ENCODE data around the gene LRMDA. TPM values are rescaled to one million over a fixed set of nuclear protein-coding genes. Genes with fewer than 3 reads are reported as not detected.
A peak's percentile ranks its signal among the peaks of the same experiment; 100 is the strongest.

Gene LRMDA
- total and polyA plus RNA-seq, 2 donors from 2014 or later = 23.2 to 48.6 TPM

DNA sequence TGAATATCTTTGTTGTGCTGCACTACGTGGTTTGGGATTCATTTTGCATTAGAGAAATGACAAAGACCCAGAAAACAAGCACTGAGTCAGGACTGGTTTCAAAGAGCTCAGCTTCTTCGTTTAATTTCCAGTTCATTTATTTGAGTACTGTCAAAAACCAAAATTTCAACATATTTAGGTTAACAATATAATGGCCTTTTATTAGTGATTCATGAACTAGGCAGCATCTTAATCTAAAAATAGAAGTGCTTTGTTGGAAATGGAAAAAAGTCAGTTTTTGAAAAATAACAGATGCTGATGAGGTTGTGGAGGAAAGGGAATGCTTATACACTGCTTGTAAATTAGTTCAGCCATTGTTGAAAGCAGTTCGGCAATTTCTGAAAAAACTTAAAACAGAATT lies 856.4 kb downstream of the LRMDA start:
- Histone ChIP-seq H3K36me3 (ENCODE audit: control insufficient read depth in 2 of 3, insufficient read depth in 3 of 3, low read length in 3 of 3) (no peaks in the 10 kb centered on the region), H3K4me1 (ENCODE audit: control insufficient read depth in 2 of 3, insufficient read depth in 2 of 3, low read depth in 1 of 3, low read length in 3 of 3) (peaks cover 6 to 21% (median 7%) of the 10 kb centered on the region in 3 donors), H3K27me3 (ENCODE audit: control insufficient read depth, insufficient read depth, low read length) (no peaks in the 10 kb centered on the region), H3K9me3 (ENCODE audit: control insufficient read depth in 2 of 3, insufficient read depth in 1 of 3, low read length in 3 of 3) (no peaks in the 10 kb centered on the region), H3K27ac (ENCODE audit: low read depth in 2 of 2, low read length in 2 of 2) (no peak overlapping the region), H3K4me3 (ENCODE audit: low read length in 3 of 3) (no peak overlapping the region), H3K9ac (ENCODE audit: low read length in 3 of 3) (no peak overlapping the region)
- peak in 1 of 5 donors; percentile 56 for DNase-seq
- TF ChIP-seq CTCF (IDR thresholded peaks at IDR 0.05; ENCODE audit: borderline replicate concordance, extremely low read depth, insufficient read depth) = no peak
- FAIRE-seq = no peak
- intact Hi-C loops (cut with DNase I) = no loop called here

- no peak for TF ChIP-seq CTCF (IDR thresholded peaks at IDR 0.05; ENCODE audit: borderline replicate concordance, extremely low read depth, insufficient read depth)
- DNase-seq = peak in 1 of 5 donors; percentile 22
Measured at GRCh38 chr10:76291175-76291574, 859.8 kb downstream of the LRMDA start.

DNA sequence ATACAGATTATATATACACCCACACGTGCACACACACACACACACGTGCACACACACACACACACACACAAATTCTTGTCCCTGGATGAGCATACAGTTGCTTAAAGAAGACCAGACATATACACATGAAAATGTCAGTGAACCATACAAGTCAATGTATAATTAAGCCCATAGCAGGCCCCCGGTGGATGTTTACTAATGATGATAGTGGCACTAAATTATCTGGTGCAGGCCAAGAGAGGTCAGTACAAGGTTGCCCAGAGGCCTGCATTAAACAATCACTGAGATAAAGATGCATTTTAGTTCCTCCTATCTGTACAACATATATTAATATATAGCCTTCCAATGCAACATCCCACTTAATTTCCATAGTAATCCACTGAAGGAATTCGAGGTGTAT lies 860.5 kb downstream of the LRMDA start:
- FAIRE-seq = no peak
- H3K27ac ChIP-seq (ENCODE audit: low read depth in 2 of 2, low read length in 2 of 2) = no peak overlapping the region
- intact Hi-C loops (cut with DNase I) = no loop called here
- no peaks in the 10 kb centered on the region for H3K9me3 ChIP-seq (ENCODE audit: control insufficient read depth in 2 of 3, insufficient read depth in 1 of 3, low read length in 3 of 3)
- DNase-seq = no peak
- TF ChIP-seq CTCF (IDR thresholded peaks at IDR 0.05; ENCODE audit: borderline replicate concordance, extremely low read depth, insufficient read depth) = no peak
- no peak overlapping the region for H3K4me3 ChIP-seq (ENCODE audit: low read length in 3 of 3)
- H3K36me3 ChIP-seq (ENCODE audit: control insufficient read depth in 2 of 3, insufficient read depth in 3 of 3, low read length in 3 of 3) = no peaks in the 10 kb centered on the region
- H3K9ac ChIP-seq (ENCODE audit: low read length in 3 of 3) = no peak overlapping the region
- H3K4me1 ChIP-seq (ENCODE audit: control insufficient read depth in 2 of 3, insufficient read depth in 2 of 3, low read depth in 1 of 3, low read length in 3 of 3) = peaks cover 8 to 17% (median 11%) of the 10 kb centered on the region in 3 donors
- H3K27me3 ChIP-seq (ENCODE audit: control insufficient read depth, insufficient read depth, low read length) = no peaks in the 10 kb centered on the region

More at GRCh38 chr10:76291175-76291574, 859.8 kb downstream of the LRMDA start:
- no peak for FAIRE-seq
- Histone ChIP-seq H3K9ac (ENCODE audit: low read length in 3 of 3) (no peak overlapping the region), H3K4me1 (ENCODE audit: control insufficient read depth in 2 of 3, insufficient read depth in 2 of 3, low read depth in 1 of 3, low read length in 3 of 3) (peaks cover 4 to 15% (median 5%) of the 10 kb centered on the region in 3 donors), H3K36me3 (ENCODE audit: control insufficient read depth in 2 of 3, insufficient read depth in 3 of 3, low read length in 3 of 3) (no peaks in the 10 kb centered on the region), H3K4me3 (ENCODE audit: low read length in 3 of 3) (no peak overlapping the region), H3K27ac (ENCODE audit: low read depth in 2 of 2, low read length in 2 of 2) (no peak overlapping the region), H3K9me3 (ENCODE audit: control insufficient read depth in 2 of 3, insufficient read depth in 1 of 3, low read length in 3 of 3) (no peaks in the 10 kb centered on the region), H3K27me3 (ENCODE audit: control insufficient read depth, insufficient read depth, low read length) (no peaks in the 10 kb centered on the region)
- intact Hi-C loops (cut with DNase I) = no loop called here

GRCh38 chr10:76296957-76297356 lies 865.5 kb downstream of the LRMDA start:
- H3K4me1 ChIP-seq (ENCODE audit: control insufficient read depth in 2 of 3, insufficient read depth in 2 of 3, low read depth in 1 of 3, low read length in 3 of 3) = peaks cover 25 to 58% (median 34%) of the 10 kb centered on the region in 3 donors
- DNase-seq = no peak
- H3K27ac ChIP-seq (ENCODE audit: low read depth in 2 of 2, low read length in 2 of 2) = peak overlapping the region; percentile 81 to 83
- no peak overlapping the region for H3K9ac ChIP-seq (ENCODE audit: low read length in 3 of 3)
- H3K36me3 ChIP-seq (ENCODE audit: control insufficient read depth in 2 of 3, insufficient read depth in 3 of 3, low read length in 3 of 3) = no peaks in the 10 kb centered on the region
- no peak for TF ChIP-seq CTCF (IDR thresholded peaks at IDR 0.05; ENCODE audit: borderline replicate concordance, extremely low read depth, insufficient read depth)
- no peaks in the 10 kb centered on the region for H3K27me3 ChIP-seq (ENCODE audit: control insufficient read depth, insufficient read depth, low read length)
- intact Hi-C loops (cut with DNase I) = no loop called here
- no peaks in the 10 kb centered on the region for H3K9me3 ChIP-seq (ENCODE audit: control insufficient read depth in 2 of 3, insufficient read depth in 1 of 3, low read length in 3 of 3)
- no peak for FAIRE-seq
- no peak overlapping the region for H3K4me3 ChIP-seq (ENCODE audit: low read length in 3 of 3)
